Activated naive CD8-positive, alpha-beta T cell treated with anti-CD3 and anti-CD28 coated beads for 36 hours (primary cell): ENCODE results near the gene HSF2BP. TPM values are rescaled to one million over a fixed set of nuclear protein-coding genes. Genes with fewer than 3 reads are reported as not detected.
"Not testable (repeated sequence)": the region's sequence is repeated elsewhere in the genome, so short reads cannot be mapped to it uniquely, and the experiment has no call there.

Experiments used
- DNase-seq: peaks from one replicate; pipeline ENCODE4 v3.0.0; 2021
- H3K27ac Mint-ChIP-seq: one replicate; pipeline ENCODE4 v1.8.0; 2022; ENCODE audit warnings: mild to moderate bottlenecking, moderate library complexity, mixed read lengths
- H3K27me3 Mint-ChIP-seq: one replicate; pipeline ENCODE4 v1.8.0; 2022; ENCODE audit warnings: mild to moderate bottlenecking, mixed read lengths
- H3K36me3 Mint-ChIP-seq: one replicate; pipeline ENCODE4 v1.8.0; 2021; ENCODE audit warnings: mild to moderate bottlenecking, mixed read lengths
- H3K4me1 Mint-ChIP-seq: one replicate; pipeline ENCODE4 v1.8.0; 2021; ENCODE audit warnings: mixed read lengths
- H3K4me3 Mint-ChIP-seq: one replicate; pipeline ENCODE4 v1.8.0; 2022; ENCODE audit warnings: mild to moderate bottlenecking, moderate library complexity, mixed read lengths
- H3K9me3 Mint-ChIP-seq: one replicate; pipeline ENCODE4 v1.8.0; 2022; ENCODE audit warnings: mixed read lengths
- total RNA-seq, 2 experiments: library from RNA; stranded (reverse); gene quantifications; one replicate each; pipeline ENCODE4 v1.2.3, GENCODE V29; 2021

HSF2BP gene
- total RNA-seq, 2 experiments from 2014 or later, result 0.68 to 1.2 TPM

GRCh38 chr21:43516295-43516847 is 142.9 kb downstream of the HSF2BP start:
- not testable (repeated sequence) for DNase-seq, H3K9me3 Mint-ChIP-seq, H3K4me3 Mint-ChIP-seq, H3K4me1 Mint-ChIP-seq, H3K27me3 Mint-ChIP-seq, H3K36me3 Mint-ChIP-seq, H3K27ac Mint-ChIP-seq

- not testable (repeated sequence) for H3K27me3 Mint-ChIP-seq, H3K27ac Mint-ChIP-seq, H3K9me3 Mint-ChIP-seq, H3K4me3 Mint-ChIP-seq, H3K4me1 Mint-ChIP-seq, DNase-seq, H3K36me3 Mint-ChIP-seq
Measured at GRCh38 chr21:43514834-43515233, 144.5 kb downstream of the HSF2BP start.

DNA sequence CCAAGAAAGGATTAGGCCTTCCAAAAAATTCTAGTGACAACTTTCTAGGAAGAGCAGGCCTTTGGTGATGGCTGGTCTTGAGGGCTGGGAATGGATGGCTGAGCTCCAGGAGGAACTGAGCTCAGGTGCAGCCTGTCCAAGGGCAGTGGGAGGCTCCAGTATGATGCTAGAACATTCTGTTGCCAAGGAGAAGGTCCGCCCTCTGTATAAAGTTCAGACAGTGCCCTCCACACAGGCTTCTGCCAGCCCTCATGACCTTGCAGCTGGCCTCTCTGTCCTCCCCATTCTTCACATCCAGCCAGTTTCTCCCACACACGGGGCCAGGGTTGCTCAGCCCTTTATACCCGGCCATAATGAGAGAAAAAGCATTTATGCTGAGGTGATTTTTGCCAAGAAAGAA is 146.3 kb downstream of the HSF2BP start:
- H3K9me3 Mint-ChIP-seq, H3K4me1 Mint-ChIP-seq, H3K4me3 Mint-ChIP-seq, H3K27me3 Mint-ChIP-seq, H3K27ac Mint-ChIP-seq, H3K36me3 Mint-ChIP-seq, DNase-seq: not testable (repeated sequence)

GRCh38 chr21:43511209-43511608 is 148.1 kb downstream of the HSF2BP start:
- not testable (repeated sequence) for H3K9me3 Mint-ChIP-seq, H3K27ac Mint-ChIP-seq, DNase-seq, H3K27me3 Mint-ChIP-seq, H3K4me1 Mint-ChIP-seq, H3K36me3 Mint-ChIP-seq, H3K4me3 Mint-ChIP-seq

GRCh38 chr21:43510669-43511068 is 148.6 kb downstream of the HSF2BP start:
- H3K4me1 Mint-ChIP-seq, H3K27me3 Mint-ChIP-seq, H3K27ac Mint-ChIP-seq, H3K36me3 Mint-ChIP-seq, H3K4me3 Mint-ChIP-seq, H3K9me3 Mint-ChIP-seq, DNase-seq: not testable (repeated sequence)

DNA sequence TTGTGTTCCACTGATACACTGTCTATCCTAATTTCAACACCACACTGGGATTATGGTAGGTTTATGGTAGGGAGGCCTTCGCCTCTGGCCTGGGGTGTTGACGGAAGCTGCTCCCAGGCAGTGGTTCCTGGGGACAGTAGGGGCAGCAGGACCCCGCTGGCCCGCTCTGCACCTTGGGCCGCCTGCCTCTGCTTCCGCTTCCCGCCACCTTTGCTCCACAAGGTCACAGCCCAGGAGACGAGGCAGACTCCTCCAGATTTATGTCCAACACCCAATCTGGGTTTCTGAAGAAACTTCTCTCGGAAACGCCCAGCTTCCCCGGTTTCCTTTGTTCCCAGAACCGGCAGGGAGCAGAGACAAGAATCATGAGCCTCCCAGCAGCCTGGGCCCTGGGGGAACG is 155.4 kb downstream of the HSF2BP start:
- DNase-seq, H3K27me3 Mint-ChIP-seq, H3K9me3 Mint-ChIP-seq, H3K4me1 Mint-ChIP-seq, H3K27ac Mint-ChIP-seq, H3K4me3 Mint-ChIP-seq, H3K36me3 Mint-ChIP-seq: not testable (repeated sequence)

DNA sequence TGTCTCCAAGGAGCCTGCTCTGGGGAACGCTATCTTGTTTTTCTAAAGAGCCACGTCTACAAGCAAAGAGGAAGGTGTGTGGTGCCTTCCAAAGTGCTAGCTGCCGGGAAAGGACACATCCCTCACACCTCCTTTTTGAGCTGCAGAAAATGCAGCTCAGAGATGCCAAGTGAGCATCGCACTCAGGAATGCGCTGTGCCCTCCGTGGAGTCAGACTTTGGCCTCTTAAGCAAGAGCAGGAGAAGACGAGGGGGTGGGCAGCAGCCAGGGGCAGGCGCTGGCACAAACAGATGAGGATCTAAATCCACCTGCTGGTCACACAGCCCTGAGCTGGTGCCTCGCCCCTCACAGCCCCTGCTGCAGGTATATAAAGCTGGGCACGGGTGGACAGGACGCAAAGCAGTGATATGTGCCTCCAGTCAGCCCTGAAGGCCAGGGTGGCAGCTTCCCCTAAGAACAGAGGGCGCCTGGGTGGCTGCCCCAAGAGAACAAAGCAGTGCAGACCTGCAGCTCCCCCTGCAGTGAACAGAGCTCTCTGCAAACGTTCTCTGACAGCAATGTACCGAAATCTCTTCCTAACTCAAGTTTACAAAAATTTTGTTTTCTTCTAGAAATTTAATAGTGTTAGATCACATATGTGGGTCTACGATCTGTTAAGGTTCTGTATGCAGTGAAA is 156.1 kb downstream of the HSF2BP start:
- H3K4me3 Mint-ChIP-seq, H3K4me1 Mint-ChIP-seq, H3K36me3 Mint-ChIP-seq, H3K27ac Mint-ChIP-seq, DNase-seq, H3K27me3 Mint-ChIP-seq, H3K9me3 Mint-ChIP-seq: not testable (repeated sequence)

- not testable (repeated sequence) for DNase-seq, H3K27me3 Mint-ChIP-seq, H3K4me1 Mint-ChIP-seq, H3K27ac Mint-ChIP-seq, H3K9me3 Mint-ChIP-seq, H3K4me3 Mint-ChIP-seq, H3K36me3 Mint-ChIP-seq
Measured at GRCh38 chr21:43502407-43503071, 156.7 kb downstream of the HSF2BP start.

DNA sequence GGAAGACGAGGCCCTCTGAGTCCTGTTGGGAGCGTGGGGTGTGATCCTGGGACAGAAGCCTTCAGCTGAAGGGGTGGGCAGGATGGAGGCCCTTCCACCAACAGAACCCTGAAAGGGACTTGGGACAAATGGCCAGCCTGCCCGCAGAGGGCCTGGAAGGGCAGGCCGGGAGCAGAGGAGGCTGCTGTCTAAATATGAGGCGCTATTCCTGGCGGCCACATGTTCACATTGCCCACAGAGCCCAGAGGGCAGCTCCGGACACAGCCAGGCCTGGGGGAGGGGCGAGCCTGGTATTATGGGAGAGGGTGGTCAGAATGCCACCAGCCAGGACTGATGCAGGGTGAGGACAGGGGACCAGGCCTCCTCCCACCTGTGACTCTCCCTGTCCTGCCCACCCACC is 160.4 kb downstream of the HSF2BP start:
- not testable (repeated sequence) for H3K4me1 Mint-ChIP-seq, DNase-seq, H3K27me3 Mint-ChIP-seq, H3K27ac Mint-ChIP-seq, H3K4me3 Mint-ChIP-seq, H3K36me3 Mint-ChIP-seq, H3K9me3 Mint-ChIP-seq

DNA sequence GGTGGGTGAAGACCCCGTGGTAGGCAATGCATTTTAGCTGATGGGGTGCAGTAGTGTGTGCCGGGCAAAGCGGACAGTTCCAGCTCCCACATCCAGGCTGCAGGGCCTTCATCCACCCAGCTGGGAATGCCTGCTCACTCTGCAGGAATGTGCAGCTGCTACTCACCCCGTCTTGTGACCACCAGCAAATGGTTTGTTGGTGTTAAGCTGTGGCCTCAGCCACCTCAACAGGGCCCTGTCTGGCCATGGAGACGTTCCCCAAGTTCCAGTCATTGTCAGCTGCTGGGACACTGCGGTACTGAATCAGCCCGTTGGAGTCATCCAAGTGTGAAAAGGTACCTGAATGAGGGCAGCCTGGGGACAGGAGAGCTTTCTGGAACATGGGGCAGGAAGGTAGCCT is 161.2 kb downstream of the HSF2BP start:
- not testable (repeated sequence) for H3K4me3 Mint-ChIP-seq, H3K4me1 Mint-ChIP-seq, DNase-seq, H3K36me3 Mint-ChIP-seq, H3K27ac Mint-ChIP-seq, H3K27me3 Mint-ChIP-seq, H3K9me3 Mint-ChIP-seq

DNA sequence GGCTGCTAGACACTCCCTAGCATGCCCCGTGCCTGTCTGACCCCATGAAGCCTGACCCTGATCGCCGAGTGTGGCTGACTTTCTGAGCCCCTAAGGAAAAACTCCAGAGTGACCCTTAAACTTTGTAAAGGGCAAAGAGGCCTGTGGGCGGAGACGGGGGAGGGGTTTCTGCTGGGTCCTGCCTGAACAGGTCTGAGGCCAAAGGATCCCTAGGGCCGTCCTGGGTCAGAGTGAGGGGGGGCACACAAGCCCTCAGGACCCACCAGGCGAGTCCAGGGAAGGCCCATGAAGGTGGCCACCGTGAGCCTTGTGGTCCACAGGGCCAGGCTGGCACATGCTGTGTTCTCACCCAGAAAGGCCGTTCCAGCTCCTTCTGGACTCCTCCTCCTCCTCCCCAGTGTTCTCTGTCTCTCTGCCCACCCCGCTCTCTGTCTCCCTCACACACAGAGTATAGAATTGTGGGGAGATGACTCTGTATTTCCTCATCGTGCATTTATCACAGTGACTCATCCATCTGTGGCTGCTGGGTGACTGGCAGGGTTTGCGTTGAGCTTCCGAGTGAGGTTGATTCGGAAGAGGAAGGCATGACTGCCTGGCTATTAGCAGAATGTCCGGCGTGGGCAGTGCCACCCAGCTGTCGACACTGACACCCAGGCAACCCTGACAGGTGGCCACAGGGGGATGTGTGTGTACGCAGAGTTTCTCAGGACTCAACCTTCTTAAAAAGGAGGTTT is 164.8 kb downstream of the HSF2BP start:
- H3K36me3 Mint-ChIP-seq, DNase-seq, H3K4me1 Mint-ChIP-seq, H3K27me3 Mint-ChIP-seq, H3K4me3 Mint-ChIP-seq, H3K9me3 Mint-ChIP-seq, H3K27ac Mint-ChIP-seq: not testable (repeated sequence)

DNA sequence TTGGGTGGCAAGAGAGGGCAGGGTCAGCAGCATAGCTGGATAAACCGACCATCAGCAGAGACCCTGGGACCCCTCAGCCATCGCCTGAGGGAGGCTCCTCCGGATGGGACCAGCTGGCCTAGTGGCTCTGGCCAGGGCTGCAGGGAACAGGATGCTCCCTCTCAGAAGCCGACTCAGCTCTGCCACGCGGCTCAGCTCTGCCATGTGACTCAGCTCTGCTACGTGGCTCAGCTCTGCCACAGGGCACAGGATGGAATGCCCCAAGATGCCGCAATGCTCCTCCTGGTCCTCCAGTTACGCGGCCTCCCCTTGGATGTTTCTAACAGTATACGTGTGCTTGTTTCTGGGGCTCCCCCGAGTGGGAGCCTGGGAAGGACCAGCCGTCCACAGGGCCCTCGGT is 165.8 kb downstream of the HSF2BP start:
- H3K27me3 Mint-ChIP-seq, H3K27ac Mint-ChIP-seq, H3K9me3 Mint-ChIP-seq, H3K4me3 Mint-ChIP-seq, H3K36me3 Mint-ChIP-seq, H3K4me1 Mint-ChIP-seq, DNase-seq: not testable (repeated sequence)

GRCh38 chr21:43488235-43488634 is 171.1 kb downstream of the HSF2BP start:
- not testable (repeated sequence) for H3K27me3 Mint-ChIP-seq, H3K4me1 Mint-ChIP-seq, H3K4me3 Mint-ChIP-seq

DNA sequence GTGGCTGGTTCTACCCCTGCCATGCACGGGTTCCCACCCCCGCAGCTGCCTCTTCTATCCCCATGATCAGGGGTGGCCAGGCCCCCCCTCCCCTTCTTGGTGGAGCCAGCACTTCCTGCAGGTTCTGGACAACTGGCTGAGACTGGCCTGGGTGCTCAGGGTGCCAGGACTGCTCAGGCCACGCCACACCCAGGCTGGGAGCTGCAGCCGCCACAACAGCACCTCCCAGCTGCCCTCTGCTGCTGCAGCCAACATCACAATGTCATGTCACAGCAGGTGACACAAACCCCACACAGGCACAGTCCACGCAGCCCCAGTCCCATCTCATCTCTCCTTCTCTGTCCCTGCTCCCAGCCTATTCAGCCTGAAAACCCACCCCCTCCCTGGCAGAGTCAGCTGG is 173.2 kb downstream of the HSF2BP start:
- H3K4me3 Mint-ChIP-seq, H3K9me3 Mint-ChIP-seq, H3K36me3 Mint-ChIP-seq: not testable (repeated sequence)

More at GRCh38 chr21:43488235-43488634, 171.1 kb downstream of the HSF2BP start:
- not testable (repeated sequence) for DNase-seq, H3K9me3 Mint-ChIP-seq, H3K27ac Mint-ChIP-seq, H3K36me3 Mint-ChIP-seq

DNA sequence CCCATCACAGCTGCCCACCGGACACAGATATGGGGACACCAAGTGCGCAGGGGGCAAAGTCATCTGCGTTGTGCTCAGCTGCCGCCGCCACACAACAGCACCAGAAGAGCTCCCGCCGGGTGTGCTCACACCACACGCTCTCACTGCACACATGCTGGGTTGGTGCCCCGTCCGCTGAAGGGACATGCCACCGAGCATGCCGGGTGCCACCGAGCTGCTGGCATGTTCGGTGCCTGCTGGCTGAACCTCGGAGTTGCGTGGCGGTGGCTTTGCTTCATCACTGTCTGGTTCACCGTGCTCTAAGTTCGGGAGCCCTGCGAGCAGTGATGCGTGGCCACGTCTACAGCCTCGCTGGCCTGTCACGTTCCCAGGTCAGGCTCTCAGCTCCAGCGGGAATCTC is 174.3 kb downstream of the HSF2BP start:
- H3K9me3 Mint-ChIP-seq, H3K27ac Mint-ChIP-seq, DNase-seq, H3K27me3 Mint-ChIP-seq, H3K4me1 Mint-ChIP-seq, H3K4me3 Mint-ChIP-seq, H3K36me3 Mint-ChIP-seq: not testable (repeated sequence)

More for the DNA sequence above, 173.2 kb downstream of the HSF2BP start:
- not testable (repeated sequence) for H3K27ac Mint-ChIP-seq, H3K4me1 Mint-ChIP-seq, DNase-seq, H3K27me3 Mint-ChIP-seq

DNA sequence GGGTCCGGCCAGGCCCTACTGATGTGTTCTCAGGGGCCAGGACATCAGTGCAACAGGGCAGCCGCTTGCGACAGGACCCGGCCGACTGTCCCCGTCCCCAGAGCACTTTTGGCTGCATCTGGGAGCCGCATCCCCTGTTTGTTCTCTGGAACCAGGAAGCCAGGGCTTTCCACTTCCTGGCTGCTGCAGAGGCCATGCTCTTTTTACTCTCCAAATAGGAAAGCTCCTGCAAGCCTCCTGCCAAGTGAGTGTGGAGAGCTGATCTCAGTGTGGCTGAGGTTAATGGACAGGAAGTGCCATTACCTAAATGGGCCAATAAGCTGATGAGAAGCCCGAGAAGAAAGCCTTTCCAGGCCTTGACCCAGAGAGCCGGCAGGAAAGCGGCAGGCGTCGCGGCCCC is 180.1 kb downstream of the HSF2BP start:
- H3K27me3 Mint-ChIP-seq, H3K9me3 Mint-ChIP-seq, H3K27ac Mint-ChIP-seq, H3K36me3 Mint-ChIP-seq, DNase-seq, H3K4me3 Mint-ChIP-seq, H3K4me1 Mint-ChIP-seq: not testable (repeated sequence)
